ENCODE results near the gene PLEKHA1. TPM values are rescaled to one million over a fixed set of nuclear protein-coding genes. Genes with fewer than 3 reads are reported as not detected.

Gene PLEKHA1
- total and polyA plus RNA-seq, 2 experiments from 2014 or later, result 25.8 to 36.6 TPM

- H3F3A ChIP-seq (replicated peaks; ENCODE audit: low read depth), result no peaks in the 10 kb centered on the region
- peaks cover 4% of the 10 kb centered on the region for H4K20me1 ChIP-seq (replicated peaks; ENCODE audit: insufficient read depth)
- no peak overlapping the region for H2AFZ ChIP-seq
- DNase-seq (ENCODE audit: low spot score), result no peak
- H3K4me2 ChIP-seq, result no peak overlapping the region
- H3K27ac Mint-ChIP-seq, result no peak overlapping the region
- H3K27me3 ChIP-seq (ENCODE audit: insufficient read depth), result no peaks in the 10 kb centered on the region
- no peak overlapping the region for H3K27ac ChIP-seq (ENCODE audit: low read depth)
- H3K4me3 ChIP-seq, result no peak overlapping the region
- H3K36me3 ChIP-seq (ENCODE audit: insufficient read depth), result no peaks in the 10 kb centered on the region
- H3K36me3 Mint-ChIP-seq (ENCODE audit: low read depth), result peaks cover 6% of the 10 kb centered on the region; the same call in 2 of the 3 replicates
- H3K9me2 ChIP-seq (ENCODE audit: insufficient read depth), result no peaks in the 10 kb centered on the region
- H3K4me1 ChIP-seq (ENCODE audit: insufficient read depth), result no peaks in the 10 kb centered on the region
- H3K4me3 Mint-ChIP-seq, result no peak overlapping the region
- no peaks in the 10 kb centered on the region for H3K27me3 Mint-ChIP-seq (ENCODE audit: insufficient read depth, low read depth, poor library complexity)
- H3K4me1 Mint-ChIP-seq, result peaks cover 2% of the 10 kb centered on the region; the same call in 2 of the 3 replicates
- H3K79me2 ChIP-seq (replicated peaks; ENCODE audit: insufficient read depth), result peaks cover 91% of the 10 kb centered on the region
- no peak for TF ChIP-seq EZH2 (IDR thresholded peaks at IDR 0.05; ENCODE audit: low read depth, unreplicated experiment)
- no peak for TF ChIP-seq POLR2AphosphoS5 (IDR thresholded peaks at IDR 0.05; ENCODE audit: low read depth)
- TF ChIP-seq ZNF462 (CRISPR knock-in tag; IDR thresholded peaks at IDR 0.05), result no peak
- no peak for TF ChIP-seq CTCF (conservative IDR thresholded peaks at IDR 0.05; ENCODE audit: low read depth in 2 of 2)
- TF ChIP-seq NANOG (IDR thresholded peaks at IDR 0.05; ENCODE audit: borderline replicate concordance), result no peak
- TF ChIP-seq ETS1 (IDR thresholded peaks at IDR 0.05), result no peak
- TF ChIP-seq STAT1 (IDR thresholded peaks at IDR 0.05; ENCODE audit: unreplicated experiment), result no peak
- TF ChIP-seq EZH2phosphoT487 (IDR thresholded peaks at IDR 0.05; ENCODE audit: unreplicated experiment), result no peak
- TF ChIP-seq CREB1 (CRISPR knock-in tag; IDR thresholded peaks at IDR 0.05; ENCODE audit: low read depth), result no peak
- TF ChIP-seq ZNF331 (CRISPR knock-in tag; IDR thresholded peaks at IDR 0.05; ENCODE audit: low read depth), result no peak
- no peak for TF ChIP-seq JUNB (IDR thresholded peaks at IDR 0.05; ENCODE audit: unreplicated experiment)
- no peak for TF ChIP-seq ZNF114 (CRISPR knock-in tag; IDR thresholded peaks at IDR 0.05)
- no peak for TF ChIP-seq REST (IDR thresholded peaks at IDR 0.05; ENCODE audit: unreplicated experiment)
- no peaks in the 10 kb centered on the region for H3K9me3 Mint-ChIP-seq
- no peak for ATAC-seq
Measured at GRCh38 chr10:122387572-122387971, 13.1 kb downstream of the PLEKHA1 start.
